GM19351 (cell line): Measurements from ENCODE around the gene CNTN5.
"Not testable (repeated sequence)": the region's sequence is repeated elsewhere in the genome, so short reads cannot be mapped to it uniquely, and the experiment has no call there.

Experiments used
- ATAC-seq: cut with Tn5 transposase; IDR thresholded peaks from one replicate; pipeline ENCODE4 v1.9.1; 2021; ENCODE audit warnings: mild to moderate bottlenecking, moderate library complexity; ENCODE audit not compliant: unreplicated experiment

Gene CNTN5

DNA sequence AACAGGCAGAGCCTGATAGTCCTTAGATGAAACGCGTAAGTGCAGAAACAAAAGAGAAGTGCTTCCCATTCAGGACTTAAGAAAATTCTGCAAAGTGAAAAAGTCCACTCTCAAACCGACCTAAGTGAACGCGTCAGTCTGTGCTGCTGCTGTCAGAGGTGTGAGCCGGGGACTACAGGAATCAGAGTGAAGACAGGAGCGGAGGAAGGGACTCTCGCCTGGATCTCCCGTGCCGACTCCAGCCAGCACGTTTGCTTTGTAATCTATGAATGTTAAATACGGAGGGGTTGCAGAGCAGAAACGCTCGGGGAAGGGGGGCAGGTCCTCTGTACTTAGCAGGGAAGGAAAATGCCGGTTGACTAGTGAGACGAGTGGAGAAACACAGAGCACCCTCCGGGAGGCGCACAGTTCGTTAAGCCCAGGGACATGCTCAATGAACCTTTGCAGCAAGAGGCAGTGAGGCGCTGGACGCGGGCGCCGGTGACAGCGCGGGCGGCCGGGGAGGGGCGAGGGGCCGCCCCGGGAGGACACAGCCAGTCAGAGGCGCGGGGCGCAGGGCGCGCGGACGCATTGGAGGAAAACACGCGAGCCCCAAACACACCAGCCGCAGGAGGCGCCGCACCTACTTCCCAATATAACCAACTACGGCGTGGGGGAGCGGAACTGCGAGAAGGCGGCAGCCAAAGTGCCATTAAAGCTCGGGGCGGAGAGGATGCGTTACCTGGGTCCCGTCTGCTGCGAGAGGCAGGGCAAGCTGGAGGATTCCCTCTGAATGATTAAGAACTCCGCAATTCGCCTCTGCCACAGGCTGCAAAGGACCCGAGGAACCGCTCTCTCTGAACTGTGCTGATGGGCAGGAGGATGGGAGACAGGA, at the start of gene CNTN5:
Gene CNTN5 (plus strand): TSS at position 598 of the 874 bp plus-strand sequence.
- ATAC-seq = peak; percentile 64

DNA sequence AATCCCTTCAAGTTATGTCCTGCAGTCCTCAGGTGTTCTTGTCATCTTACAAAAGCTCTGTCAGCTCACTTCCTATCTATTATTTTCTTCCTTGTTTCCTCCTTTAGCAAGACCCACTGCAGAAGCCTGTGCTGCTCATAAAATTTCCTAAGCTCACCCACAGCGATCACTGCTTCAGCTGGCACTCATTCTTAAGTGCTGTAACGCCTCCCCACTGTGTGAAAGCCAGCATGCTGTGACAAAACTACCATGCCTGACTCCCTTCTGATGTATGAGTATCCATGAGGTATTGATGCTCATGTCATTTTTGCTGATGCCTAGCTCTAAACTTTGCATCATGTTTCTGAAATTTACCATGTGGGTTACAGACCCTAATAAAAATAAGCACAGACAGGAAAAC, 41.5 kb upstream of the CNTN5 start:
- no peak for ATAC-seq

DNA sequence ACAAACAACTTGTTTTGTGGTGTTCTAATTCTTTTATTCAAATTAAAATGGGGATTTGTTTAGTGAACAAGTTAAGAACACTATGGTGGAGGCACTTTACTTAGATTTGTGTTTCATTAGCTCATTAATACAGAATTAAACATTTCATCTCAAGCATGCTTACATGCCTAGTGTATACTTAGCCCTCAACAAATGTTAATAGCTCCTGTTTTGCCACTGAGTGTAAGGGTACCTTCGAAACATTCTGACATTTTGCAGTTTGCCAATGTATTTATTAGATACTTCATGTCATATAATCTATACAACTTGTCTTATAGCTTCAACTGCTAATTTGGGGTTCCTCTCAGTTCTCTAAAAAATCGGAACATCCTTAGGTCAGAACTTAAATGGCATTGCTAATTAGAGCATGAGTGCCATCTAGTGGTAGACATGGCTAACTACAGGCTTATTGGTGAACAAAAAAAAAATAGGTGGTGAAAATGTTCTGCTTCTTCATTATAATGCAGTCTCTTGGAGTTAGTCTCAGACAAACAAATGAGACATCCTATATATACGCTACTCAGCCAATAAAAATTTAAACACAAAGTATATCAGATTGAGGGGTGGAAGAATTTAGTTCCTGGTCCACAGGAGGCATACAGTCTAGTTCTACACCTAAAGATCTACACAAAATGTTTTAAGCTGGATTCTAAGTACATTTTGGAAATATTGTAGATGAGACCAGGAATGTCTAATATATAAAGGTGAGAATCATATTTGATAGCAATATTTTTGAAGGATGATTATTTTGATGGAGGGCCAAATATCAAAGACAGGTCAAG, 4.9 kb upstream of the CNTN5 start:
- peak; percentile 74 for ATAC-seq

DNA sequence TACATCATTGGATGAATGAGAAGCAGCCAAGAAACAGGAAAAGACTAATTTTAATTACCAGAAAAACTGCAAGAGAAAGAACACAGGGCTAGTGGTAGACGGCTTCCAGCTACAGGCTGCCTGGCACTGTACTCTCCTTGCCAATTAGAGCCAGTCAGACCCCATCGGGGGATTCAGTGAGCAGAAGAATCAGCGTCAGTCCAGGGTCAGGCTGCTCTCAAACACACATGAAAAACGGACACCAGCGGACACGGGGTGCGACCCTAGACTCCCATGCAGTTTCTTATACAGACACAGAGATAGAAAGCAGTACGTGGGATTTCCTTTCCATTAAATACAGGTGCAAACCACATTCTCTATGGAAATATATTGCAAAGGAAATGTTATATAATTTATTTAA, 1.1 kb upstream of the CNTN5 start:
- no peak for ATAC-seq

DNA sequence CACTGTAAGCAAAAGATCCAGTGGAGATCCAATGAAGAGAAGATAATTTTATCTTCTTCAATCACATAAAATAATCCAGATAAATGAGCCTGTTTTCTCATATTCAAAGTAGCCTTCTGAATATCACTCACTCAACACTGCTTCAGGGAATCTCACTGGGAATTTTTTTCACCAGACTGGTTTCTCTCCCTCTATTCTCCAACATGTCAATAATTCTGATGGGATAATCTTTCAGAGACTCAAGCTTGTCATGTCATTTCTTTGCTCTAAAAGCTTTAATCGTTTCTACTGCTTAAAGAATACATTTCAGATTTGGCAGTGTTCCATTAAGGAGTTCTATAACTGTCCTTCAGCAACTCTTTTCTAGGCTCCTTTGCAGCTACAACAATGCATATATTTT, 16.3 kb downstream of the CNTN5 start:
- no peak for ATAC-seq

DNA sequence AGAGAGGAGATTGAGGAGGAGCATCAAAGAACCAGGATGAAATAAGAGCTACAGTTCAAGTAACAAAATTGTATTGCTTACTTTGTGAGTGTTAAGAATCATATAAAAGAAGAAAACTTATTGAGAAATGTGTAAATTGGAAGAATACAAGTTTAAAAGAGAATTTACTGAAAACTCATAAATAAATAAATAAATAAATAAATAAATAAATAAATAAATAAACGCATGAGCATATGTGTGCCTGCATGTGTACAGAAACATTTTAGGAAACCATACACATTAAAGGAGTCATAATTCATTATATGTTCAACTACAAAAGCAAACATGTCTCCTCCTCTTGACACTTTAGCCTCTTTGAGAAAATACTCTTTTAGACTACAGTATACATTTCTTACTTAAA, 42.6 kb downstream of the CNTN5 start:
- no peak for ATAC-seq

DNA sequence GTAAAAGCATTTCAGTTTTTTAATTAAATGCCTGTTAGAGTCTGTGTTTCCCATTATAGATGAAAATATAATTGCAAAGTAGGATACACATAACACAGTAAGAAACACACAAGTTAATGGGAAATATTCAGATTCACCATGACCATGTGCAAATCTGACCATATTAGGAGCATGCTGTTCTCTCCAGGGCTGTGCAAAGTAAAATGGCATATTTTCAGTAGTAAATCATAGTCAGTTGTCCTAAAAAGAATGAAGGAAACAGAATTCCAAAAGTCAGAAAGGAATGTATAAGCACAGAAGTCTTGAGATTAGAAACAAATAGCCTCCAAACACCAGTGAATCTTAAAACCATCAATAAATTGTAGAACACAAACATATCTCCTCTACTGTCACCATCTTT, 44.4 kb downstream of the CNTN5 start:
- ATAC-seq = no peak

DNA sequence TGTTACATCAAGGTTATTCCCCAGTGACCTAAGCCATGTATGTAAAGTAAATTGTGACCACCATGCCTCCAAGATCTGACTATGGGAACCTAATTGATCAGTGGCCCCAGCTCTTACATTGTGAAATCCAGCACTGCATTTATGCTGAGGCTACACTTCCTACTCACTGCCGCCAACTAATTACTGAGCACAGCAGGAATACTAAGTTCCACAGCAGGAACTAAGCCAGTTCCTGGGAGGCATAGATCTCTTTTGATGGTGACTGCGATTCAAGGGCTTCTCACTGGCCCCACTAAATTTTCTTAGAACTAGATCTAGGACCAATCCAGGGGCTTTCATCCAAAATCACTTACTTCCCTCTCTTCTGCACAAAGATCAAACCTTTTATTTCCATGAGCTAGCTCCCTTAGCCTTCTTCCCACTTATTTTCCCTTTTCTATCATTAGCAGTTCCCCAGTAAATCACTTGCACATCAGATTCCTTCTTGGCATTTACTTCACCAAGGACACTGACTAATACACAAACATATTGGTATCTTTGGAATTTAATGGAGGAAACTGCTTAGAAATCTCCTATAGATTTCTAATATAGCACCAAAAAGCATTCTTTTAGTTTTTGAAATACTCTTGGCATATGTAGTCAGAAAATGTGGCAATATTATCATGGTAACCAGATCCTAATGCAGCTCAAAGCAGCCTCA, 46.0 kb downstream of the CNTN5 start:
- no peak for ATAC-seq

DNA sequence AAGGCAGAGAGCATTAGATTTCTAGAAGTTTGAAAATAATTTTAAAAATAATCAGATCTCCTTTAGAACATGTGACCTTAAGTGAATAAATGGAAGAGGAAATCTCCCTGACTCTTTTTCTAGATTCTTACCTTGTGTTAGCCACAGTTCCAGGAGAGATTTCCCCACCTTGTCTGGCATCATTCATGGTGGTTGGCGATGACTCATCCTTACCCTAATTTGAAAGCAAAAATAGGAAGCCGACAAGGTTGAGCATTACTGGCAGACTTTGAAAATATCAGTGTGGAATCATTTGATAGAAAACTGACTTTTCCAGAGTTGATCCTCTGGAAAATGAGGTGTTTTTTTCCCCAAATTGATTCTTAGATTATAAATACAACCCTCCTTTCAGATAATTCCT, 48.1 kb downstream of the CNTN5 start:
- no peak for ATAC-seq

DNA sequence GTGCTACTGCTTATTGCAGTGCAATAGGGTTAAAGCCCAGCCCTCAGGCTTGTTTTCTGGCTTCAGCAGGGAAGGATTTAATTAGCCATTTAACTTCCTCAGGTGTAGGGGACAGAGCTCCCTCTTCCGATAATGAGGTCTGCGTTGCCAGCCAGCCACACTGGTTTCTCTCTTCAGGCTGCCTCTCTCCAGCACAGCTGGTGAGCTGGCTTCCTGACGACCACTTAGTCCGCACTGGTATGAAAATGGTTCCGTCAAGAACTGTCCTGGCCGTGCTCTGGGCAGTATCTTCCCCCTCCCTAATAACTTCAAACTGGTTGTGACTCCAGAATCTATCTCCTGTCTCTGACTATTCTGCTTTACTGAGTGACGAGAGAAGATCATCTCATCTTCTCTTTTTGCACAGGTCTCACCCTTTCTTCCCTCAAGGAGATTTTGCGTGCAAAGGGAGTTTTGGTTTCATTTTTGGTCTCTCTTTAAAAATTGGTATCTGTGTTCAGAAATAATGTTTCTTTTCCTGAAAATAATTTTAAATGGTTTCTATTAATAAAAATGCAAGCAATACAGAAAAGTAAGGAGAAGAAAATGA, 49.2 kb downstream of the CNTN5 start:
- peak; percentile 84 for ATAC-seq

DNA sequence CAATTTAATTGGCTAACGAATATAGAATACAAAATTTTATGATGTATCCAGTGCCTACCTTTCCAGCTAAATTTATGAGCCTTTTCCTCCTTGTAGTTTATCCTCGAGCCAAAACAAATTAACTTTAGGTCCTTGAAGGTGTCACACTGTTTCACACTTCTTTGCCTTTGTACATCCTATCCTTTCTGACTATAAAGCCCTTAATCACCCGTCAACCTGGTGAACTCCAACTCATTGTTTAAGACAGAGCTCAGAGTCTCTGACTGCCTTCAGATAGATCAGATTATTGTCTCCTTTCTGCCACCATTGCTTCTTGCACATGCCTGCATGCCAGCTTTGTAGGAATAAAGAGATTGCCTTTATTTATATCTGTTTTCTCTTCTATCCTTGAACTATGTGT, 58.8 kb downstream of the CNTN5 start:
- ATAC-seq = no peak

DNA sequence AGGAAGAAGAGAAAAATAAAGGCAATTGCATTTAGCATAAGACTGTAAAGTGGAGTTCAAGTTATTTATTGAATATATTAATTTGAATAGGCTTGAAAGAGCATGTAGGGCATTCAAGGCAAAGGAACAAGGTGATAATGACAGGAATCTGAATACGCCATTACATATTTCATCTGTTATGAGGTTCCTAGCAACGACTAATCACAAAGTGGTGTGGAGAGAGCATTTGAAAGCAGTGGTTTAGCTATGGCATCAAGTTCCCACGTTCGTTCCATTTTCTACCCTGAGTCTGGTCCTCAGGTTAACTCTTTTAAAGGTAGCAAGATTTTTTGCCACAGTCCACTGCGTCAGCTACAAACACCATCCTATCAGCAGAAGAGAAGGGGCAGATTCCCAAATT, 59.4 kb downstream of the CNTN5 start:
- no peak for ATAC-seq

DNA sequence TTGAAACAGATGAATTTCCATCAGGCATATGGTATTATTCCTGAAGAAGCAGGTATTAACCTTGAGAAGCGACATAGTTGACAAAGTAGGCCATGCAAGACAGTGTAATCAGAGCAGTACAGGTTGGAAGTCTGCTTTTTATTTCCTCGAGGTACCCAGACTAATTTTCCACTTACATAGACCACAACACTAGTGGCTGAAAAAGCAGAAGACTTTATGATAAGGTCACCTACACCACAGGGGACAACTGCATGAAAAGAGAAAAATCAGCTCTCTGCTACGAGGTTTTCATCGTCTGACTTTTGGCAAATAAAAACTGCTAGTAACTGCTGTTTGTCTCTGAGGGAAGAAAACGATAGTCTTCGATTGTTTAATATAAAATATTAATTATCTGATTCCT, 77.5 kb downstream of the CNTN5 start:
- no peak for ATAC-seq

DNA sequence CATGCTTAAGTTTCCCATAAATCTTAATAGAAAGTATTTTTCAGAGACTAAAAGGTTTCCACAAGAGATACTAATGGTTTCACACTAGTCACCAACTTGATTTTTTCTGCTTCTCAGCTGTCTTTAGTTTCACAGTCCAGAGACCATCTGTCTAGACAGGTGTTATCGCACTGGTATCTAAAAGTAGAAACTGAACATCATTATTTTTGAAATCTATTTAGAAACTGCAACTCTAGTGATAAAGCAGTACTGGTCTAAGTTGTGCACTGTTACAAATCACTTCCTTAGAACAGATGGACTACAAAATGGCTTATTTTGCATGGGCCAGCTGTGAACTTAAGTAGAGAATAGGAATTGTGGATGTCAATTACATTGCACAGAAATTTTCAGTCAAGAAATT, 78.0 kb downstream of the CNTN5 start:
- peak; percentile 85 for ATAC-seq

DNA sequence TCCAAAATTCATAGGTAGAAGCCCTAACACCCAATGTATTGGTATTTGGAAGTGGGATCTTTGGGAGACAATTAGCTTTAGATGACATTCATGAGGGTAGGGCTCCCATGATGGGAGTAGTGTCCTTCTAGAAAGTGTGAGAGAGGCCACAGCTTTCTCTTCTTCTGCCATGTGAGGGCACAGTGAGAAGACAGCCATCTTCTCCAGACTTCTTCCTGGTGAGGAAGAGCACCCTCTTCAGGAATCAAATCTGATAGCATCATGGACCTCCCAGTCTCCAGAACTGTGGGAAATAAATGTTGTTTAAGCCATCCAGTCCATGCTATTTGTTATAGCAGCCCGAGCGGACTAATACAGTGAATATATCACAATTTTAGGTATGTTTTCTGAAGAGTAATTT, 96.9 kb downstream of the CNTN5 start:
- no peak for ATAC-seq

DNA sequence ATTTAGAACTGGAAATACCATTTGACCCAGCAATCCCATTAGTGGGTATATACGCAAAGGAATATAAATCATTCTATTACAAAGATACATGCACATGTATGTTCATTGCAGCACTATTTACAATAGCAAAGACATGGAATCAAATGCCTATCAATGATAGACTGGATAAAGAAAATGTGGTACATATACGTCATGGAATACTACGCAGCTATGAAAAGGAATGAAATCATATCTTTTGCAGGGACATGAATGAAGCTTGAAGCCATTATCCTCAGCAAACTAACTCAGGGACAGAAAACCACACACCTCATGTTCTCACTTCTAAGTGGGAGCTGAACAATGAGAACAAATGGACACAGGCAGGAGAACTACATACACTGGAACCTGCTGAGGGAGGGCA, 113.1 kb downstream of the CNTN5 start:
- not testable (repeated sequence) for ATAC-seq

DNA sequence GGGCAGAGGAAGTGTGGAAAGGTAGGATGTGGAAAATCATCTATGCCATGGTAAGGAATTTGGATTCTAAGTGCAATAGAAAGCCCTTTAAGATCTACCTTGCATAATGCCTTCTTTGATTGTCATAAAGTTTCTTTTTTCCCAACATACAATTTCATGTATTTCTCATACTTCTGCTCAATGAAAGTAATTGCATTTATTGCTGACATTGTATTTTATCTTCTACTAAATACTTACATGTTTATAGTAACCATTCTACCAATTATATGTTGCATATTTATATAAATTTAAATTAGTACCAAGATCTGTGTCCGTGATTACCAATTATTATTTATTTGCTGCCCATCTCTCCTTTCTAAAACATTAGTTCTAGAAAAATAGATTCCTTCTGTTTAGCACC, 114.8 kb downstream of the CNTN5 start:
- ATAC-seq = no peak

DNA sequence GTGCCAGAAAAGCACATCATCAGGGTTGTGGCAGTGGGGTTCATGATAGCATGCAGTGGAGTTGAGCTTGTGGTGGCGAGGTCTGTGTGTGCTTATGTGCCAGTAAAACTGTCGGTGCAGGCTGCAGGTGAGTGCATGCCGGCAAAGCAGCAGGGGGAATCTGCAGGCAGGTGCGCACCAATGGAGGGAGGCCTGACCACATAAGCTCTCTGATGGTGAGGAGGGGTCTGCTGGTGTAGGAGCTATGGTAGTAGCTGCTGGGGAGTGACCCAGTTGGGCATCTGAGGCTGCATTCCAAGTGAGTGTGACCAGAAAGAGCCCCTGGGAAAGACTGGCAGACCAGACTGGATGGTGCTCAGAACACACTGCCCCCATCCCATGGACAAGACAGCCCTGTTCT, 121.5 kb downstream of the CNTN5 start:
- no peak for ATAC-seq

DNA sequence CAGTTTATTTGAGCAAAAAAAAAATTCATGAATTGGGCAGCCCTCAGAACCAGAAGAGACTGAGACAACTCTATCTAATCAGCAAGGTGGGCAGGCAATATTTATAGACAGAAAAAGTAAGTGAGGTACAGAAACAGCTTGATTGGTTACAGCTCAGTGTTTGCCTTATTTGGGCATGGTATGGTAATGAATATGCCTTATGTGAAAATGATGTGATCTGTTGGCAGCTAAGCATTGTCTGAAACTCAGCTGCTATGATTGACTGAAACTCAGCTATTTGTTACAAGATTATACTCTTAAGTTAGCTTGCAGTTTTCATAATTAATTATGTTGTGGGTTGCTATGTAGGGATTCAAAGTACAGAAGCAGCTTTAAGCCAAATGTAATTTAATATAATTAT, 127.6 kb downstream of the CNTN5 start:
- ATAC-seq = peak; percentile 69

DNA sequence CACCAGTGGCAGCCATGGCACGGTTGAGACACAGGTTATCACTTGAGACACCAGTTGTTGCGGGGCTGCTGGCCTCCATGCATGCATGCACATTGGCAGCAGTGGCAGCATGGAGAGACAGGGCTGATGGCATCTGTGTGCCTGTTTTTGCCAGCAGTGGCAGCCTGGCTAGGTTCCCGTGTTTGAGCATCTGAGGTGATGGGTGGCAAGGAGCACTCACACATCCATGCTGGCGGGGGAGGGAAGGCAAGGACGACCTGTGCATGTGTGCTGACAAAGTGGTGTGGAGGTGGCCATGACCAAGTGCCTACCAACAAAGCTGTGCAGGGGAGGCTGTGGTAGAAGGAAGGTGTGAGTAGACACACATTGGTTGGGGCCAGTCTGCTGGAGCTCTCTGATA, 133.5 kb downstream of the CNTN5 start:
- no peak for ATAC-seq

DNA sequence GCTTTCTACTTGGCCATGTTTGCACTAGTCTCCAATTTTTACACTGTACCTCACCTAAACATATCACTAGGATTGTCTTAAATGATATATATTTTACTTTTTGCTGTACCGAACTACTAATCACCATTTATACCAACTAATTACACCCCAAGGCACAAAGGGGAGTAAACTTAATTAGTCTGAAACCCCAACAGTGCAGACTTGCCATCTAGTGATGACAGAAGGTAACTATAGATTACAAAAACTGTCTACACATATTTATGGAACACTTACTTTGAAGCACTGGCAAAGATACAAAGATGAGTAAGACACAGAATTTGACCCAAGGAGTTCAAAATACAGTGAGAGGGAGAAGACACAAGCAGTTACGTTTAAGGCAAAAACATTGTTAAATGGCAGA, 139.7 kb downstream of the CNTN5 start:
- ATAC-seq = no peak
